GM12872 (cell line): ENCODE measurements around the gene HIVEP3.

Source experiments
- TF ChIP-seq, protein P1 (sequence below): IDR thresholded peaks from 3 replicates; pipeline ENCODE4 v1.5.1; 2011; ENCODE audit warnings: low read depth, mild to moderate bottlenecking, low read length, moderate library complexity; ENCODE audit not compliant: insufficient read depth

HIVEP3 gene

DNA sequence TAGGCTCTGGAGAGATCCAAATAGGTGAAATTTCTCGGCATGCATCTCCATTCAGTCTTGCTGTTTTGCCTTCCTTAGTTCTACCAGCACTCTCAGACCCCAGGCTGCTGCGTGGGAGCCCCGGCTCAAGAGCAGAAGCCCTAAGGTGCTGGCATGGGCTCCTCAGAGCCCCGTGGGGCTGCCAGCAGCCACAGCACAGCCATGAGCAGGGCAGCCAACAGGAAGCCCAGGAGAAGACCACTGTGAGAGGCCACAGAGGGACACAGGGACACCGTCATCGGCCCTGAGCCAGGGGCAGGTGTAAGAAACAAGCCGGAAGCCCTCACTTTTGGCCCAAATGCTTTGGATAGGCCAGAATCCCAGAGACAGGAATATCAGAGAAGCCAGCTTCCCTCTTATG is 66.6 kb downstream of the HIVEP3 start:
- TF ChIP-seq, protein P1, sequence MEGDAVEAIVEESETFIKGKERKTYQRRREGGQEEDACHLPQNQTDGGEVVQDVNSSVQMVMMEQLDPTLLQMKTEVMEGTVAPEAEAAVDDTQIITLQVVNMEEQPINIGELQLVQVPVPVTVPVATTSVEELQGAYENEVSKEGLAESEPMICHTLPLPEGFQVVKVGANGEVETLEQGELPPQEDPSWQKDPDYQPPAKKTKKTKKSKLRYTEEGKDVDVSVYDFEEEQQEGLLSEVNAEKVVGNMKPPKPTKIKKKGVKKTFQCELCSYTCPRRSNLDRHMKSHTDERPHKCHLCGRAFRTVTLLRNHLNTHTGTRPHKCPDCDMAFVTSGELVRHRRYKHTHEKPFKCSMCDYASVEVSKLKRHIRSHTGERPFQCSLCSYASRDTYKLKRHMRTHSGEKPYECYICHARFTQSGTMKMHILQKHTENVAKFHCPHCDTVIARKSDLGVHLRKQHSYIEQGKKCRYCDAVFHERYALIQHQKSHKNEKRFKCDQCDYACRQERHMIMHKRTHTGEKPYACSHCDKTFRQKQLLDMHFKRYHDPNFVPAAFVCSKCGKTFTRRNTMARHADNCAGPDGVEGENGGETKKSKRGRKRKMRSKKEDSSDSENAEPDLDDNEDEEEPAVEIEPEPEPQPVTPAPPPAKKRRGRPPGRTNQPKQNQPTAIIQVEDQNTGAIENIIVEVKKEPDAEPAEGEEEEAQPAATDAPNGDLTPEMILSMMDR, result no peak

DNA sequence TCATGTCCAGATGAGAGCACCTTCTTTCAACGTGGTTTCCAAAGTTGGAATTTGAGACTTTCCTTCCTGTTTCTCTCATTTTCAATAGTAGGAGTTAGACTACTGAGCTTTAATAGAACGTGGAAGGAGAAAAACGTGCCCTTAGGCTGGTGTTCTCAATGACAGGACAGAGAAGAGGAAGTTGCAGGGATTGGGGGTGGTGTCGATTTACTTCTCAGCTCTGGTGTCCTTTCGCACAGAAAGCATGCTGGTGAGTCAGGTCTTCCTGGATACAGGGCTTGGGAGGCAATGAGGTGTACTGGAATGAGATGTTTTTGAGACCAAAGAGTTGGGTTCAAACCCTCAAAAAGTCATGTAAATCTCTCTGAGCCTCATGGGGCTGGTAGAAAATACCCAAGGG is 67.1 kb downstream of the HIVEP3 start:
- TF ChIP-seq, protein P1, result no peak

DNA sequence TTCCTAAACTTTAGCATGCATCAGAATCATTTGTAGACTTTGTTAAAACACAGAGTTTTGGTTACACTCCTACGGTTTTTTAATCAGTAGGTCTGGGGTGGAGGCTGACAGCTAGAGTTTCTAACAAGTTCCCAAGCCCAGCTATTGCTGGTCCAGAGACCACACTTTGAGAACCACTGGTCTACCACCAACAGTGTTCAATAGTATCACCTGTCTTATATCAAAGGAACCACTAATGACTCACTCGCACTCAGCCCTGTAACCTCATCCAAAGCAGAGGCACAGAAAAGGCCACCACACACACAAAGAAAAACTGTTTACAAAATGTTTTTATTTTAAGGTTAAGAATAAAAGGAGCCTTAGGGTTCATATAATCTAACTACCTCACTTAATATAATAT is 68.7 kb downstream of the HIVEP3 start:
- TF ChIP-seq, protein P1, result no peak

DNA sequence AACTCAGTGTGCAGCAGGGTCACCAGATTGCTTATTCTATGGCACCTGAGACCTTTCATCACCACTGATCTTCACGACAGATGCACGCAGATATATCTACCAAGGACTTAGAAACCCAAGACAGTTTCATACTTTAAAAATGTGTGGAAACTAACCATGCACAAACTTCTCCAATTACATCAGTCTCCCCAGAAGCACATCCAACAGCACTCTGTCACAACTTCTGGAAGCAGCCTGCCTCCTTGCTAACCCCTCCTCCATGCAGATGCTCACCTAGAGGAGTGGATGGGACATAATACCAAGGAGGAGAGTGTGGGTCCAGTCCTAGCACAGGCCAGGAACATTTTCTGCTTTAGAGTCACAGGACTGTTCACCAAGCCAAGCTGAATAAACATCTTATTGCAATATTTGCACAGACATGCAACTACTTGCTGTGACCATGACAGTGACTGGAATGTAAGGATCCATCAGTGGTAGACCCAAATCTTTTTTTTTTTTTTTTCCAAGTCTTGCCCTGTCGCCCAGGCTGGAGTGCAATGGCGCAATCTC is 69.4 kb downstream of the HIVEP3 start:
- TF ChIP-seq, protein P1, result no peak

DNA sequence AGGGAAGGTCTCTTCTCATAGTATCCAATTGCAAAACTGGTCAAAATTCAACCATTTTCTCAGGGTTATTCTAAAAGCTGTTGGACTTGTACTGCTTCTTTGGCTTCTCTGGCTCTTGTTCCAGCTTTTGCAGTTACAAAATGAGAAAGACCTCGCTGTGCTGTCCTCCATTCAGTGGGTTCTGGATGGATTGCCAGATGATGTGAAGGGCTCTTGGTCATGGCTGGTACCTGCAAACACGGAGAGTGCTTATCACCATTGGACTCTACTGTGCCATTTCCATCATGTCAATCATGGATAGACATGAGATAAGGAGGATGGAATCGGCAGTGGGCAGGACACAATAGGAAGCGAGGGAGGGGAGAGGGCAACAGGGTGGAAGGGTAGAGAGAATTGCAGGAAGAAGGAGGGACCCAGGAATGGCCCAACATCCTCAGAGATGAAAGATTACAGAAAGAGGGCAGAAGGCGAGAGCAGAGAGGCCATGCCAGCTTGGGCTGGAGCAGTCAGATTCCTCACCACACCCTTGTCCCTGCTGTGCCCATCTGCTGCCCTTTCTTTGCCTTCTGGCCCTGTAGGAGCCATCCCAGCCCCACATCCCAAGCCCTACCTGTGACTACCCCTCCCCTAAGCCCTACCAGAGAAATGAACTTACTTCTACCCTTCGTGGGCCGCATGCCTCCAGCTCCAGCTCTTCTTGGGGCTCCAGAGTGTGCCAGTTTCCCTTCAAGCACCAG is 70.3 kb downstream of the HIVEP3 start:
- TF ChIP-seq, protein P1, result no peak

DNA sequence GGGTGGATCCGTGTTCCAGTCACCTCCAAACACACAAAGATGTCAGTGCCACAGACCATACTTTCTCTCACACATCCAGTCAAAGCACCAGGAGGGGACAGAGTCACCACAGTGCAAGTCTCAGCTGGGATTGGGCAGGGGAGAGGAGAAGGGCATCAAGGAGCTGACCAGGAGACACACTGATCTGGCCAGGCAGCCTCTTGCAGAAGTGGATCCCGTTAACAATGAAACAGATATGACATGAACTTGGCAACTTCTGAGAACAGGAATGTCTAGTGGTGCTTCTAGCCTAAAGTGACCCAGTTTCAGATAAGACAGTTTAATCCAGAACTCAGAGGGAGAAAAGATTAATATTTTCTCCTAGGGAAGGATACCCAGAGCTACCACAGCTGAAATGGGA is 71.0 kb downstream of the HIVEP3 start:
- TF ChIP-seq, protein P1, result no peak

DNA sequence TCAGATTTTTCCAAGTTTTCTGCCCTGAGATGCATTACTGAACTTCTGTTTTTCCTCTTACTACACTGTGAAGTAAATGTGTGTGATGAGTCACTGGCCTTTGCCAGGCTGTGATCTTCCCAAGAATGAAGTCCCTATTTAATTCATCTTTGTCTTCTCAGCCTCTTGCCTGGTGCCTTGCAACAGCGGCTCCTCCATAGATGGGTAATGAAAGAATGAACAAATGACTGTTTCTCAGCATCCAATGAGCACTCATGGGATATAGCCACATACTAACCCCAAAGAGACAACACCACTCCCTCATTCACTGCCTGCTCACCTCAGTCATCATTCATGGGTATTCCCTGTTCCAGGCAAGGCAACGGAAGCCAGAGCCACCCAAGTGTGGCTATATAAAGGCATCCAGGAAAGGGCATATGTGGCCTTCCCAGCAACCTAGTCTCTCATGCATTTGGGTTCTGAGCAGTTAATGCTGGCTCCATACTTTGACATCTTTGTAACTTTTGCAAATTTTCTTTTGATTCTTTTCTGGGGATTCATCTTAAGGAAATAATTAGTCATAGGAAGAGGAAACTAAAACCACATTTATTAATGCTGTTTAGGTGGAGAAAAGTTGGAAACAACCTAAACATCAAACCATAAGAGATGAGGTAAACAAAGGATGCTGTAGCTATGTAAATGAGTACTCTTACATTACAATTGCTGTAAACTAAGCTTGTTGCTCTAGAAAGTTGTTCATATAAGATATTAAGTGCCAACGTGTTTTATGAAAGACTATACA is 71.9 kb downstream of the HIVEP3 start:
- TF ChIP-seq, protein P1, result no peak
